NT2/D1 (cell line): Measurements from ENCODE around the gene CROT.
"Not testable (repeated sequence)": the region's sequence is repeated elsewhere in the genome, so short reads cannot be mapped to it uniquely, and the experiment has no call there.

Experiments used
- DNase-seq: peaks from one replicate; pipeline ENCODE4 v3.0.0-alpha.2; 2011; ENCODE audit warnings: low read depth, low spot score
- H3K27me3 ChIP-seq: 2 replicates; pipeline ENCODE4 v1.6.0; 2011; ENCODE audit warnings: mild to moderate bottlenecking; ENCODE audit not compliant: insufficient read length, insufficient read depth
- H3K36me3 ChIP-seq: 2 replicates; pipeline ENCODE4 v1.6.1; 2011; ENCODE audit warnings: mild to moderate bottlenecking, low read length, mixed read lengths; ENCODE audit not compliant: insufficient read depth, insufficient read length
- H3K4me1 ChIP-seq: 2 replicates; pipeline ENCODE4 v1.5.1; 2011; ENCODE audit not compliant: insufficient read depth, insufficient read length
- H3K4me3 ChIP-seq: 2 replicates; pipeline ENCODE4 v1.5.1; 2011; ENCODE audit warnings: low read depth; ENCODE audit not compliant: insufficient read length
- H3K9ac ChIP-seq: 2 replicates; pipeline ENCODE4 v1.6.0; 2011; ENCODE audit warnings: low read depth; ENCODE audit not compliant: insufficient read length
- H3K9me3 ChIP-seq: 2 replicates; pipeline ENCODE4 v1.5.1; 2011; ENCODE audit warnings: mild to moderate bottlenecking, low read length; ENCODE audit not compliant: insufficient read depth
- SUZ12 ChIP-seq: IDR thresholded peaks from 2 replicates; pipeline ENCODE4 v1.6.1; 2011; ENCODE audit not compliant: insufficient read length, insufficient read depth; ENCODE audit errors: extremely low read depth
- YY1 ChIP-seq: IDR thresholded peaks from 2 replicates; pipeline ENCODE4 v1.6.1; 2011; ENCODE audit not compliant: insufficient read length, insufficient read depth
- ZNF274 ChIP-seq: IDR thresholded peaks from 2 replicates; pipeline ENCODE4 v1.6.1; 2011; ENCODE audit warnings: mild to moderate bottlenecking, low read depth, low read length

Gene CROT

GRCh38 chr7:87317691-87318245 is 27.7 kb upstream of the CROT start:
- H3K9me3 ChIP-seq: no peaks in the 10 kb centered on the region

DNA sequence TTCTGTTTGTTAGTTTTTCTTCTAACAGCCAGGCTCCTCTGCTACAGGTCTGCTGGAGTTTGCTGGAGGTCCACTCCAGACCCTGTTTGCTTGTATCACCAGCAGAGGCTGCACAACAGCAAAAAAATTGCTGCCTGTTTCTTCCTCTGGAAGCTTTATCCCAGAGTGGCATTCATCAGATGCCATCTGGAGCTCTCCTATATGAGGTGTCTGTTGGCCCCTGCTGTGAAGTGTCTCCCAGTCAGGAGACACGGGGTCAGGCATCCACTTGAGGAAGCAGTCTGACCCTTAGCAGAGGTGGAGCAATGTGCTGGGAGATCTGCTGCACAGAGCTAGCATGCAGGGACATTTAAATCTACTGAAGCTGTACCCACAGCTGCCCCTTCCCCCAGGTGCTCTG is 26.7 kb upstream of the CROT start:
- Histone ChIP-seq H3K9me3 (peaks cover 4% of the 10 kb centered on the region; the same call in 1 of the 2 replicates), H3K9ac (no peak overlapping the region), H3K4me3 (no peak overlapping the region), H3K4me1 (no peaks in the 10 kb centered on the region), H3K36me3 (no peaks in the 10 kb centered on the region), H3K27me3 (no peaks in the 10 kb centered on the region)
- DNase-seq: no peak
- TF ChIP-seq YY1 (no peak), ZNF274 (no peak), SUZ12 (no peak)

More at GRCh38 chr7:87317691-87318245, 27.7 kb upstream of the CROT start:
- H3K4me1 ChIP-seq: no peaks in the 10 kb centered on the region
- H3K36me3 ChIP-seq: no peaks in the 10 kb centered on the region
- no peaks in the 10 kb centered on the region for H3K27me3 ChIP-seq
- no peak overlapping the region for H3K9ac ChIP-seq
- no peak for DNase-seq
- no peak overlapping the region for H3K4me3 ChIP-seq
- TF ChIP-seq ZNF274: no peak
- no peak for TF ChIP-seq YY1
- no peak for TF ChIP-seq SUZ12

DNA sequence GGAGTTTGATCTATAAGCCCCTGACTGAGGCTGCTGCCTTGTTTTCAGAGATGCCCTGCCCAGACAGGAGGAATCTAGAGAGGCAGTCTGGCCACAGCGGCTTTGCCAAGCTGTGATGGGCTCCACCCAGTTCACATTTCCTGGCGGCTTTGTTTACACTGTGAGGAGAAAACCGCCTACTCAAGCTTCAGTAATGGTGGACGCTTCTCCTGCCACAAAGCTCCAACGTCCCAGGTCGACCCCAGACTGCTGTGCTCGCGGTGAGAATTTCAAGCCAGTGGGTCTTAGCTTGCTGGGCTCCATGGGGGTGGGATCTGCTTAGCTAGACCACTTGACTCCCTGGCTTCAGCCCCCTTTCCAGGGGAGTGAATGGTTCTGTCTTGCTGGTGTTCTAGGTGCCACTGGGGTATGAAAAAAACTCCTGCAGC is 26.3 kb upstream of the CROT start:
- H3K4me1 ChIP-seq, H3K9me3 ChIP-seq, DNase-seq, H3K36me3 ChIP-seq, H3K27me3 ChIP-seq, H3K9ac ChIP-seq, H3K4me3 ChIP-seq: not testable (repeated sequence)

GRCh38 chr7:87322912-87323311 is 22.6 kb upstream of the CROT start:
- no peaks in the 10 kb centered on the region for H3K36me3 ChIP-seq
- DNase-seq: no peak
- no peak overlapping the region for H3K4me3 ChIP-seq
- H3K9me3 ChIP-seq: peaks cover 17% of the 10 kb centered on the region
- H3K9ac ChIP-seq: no peak overlapping the region
- H3K27me3 ChIP-seq: no peaks in the 10 kb centered on the region
- TF ChIP-seq SUZ12: no peak
- no peak for TF ChIP-seq YY1
- no peak for TF ChIP-seq ZNF274
- no peaks in the 10 kb centered on the region for H3K4me1 ChIP-seq

DNA sequence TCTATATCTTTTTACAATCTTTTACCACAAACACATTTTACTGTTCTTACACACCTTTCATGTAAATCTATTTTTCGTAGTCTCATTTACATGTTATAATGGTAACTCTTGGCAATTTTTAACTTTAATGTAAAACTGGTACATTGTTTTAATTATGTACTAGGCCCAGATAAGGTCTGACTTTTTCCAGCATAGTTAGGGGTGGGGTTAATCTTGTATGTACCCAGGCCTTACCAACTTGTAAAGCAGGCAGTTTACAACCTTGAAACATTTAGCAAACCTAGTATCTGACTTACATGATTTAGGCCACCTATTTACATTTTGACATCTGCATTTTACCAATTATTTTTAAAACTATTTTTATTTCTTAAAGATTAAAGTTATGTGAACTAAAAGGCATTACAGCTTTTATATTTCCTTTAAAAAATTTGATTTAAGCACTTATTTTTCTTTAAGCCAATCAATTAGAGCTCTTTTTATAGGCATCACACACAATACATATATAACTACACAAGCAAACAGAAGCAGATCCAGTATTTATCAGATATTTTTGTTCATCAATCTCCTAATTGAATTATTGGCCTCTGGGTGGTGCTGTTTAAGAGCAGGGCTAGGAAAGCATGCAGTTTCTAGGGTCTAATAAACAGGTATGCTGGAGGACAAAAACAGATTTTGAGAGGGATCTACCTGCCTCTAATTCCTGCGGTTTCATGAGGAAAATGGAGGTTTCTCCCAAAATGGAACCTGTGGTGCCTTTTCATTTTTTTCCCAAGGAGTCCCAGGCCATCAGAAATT is 19.7 kb upstream of the CROT start:
- peaks cover 43% of the 10 kb centered on the region for H3K9me3 ChIP-seq

GRCh38 chr7:87328281-87328680 is 17.2 kb upstream of the CROT start:
- no peaks in the 10 kb centered on the region for H3K27me3 ChIP-seq
- peaks cover 43% of the 10 kb centered on the region for H3K9me3 ChIP-seq
- H3K36me3 ChIP-seq: no peaks in the 10 kb centered on the region
- H3K4me3 ChIP-seq: no peak overlapping the region
- peak; percentile 35 for DNase-seq
- H3K4me1 ChIP-seq: no peaks in the 10 kb centered on the region
- H3K9ac ChIP-seq: no peak overlapping the region
- TF ChIP-seq SUZ12: no peak
- TF ChIP-seq ZNF274: no peak
- no peak for TF ChIP-seq YY1

More for the DNA sequence above, 19.7 kb upstream of the CROT start:
- Histone ChIP-seq H3K27me3 (no peaks in the 10 kb centered on the region), H3K9ac (no peak overlapping the region), H3K36me3 (no peaks in the 10 kb centered on the region), H3K4me1 (no peaks in the 10 kb centered on the region), H3K4me3 (no peak overlapping the region)
- no peak for DNase-seq
- TF ChIP-seq ZNF274 (no peak), SUZ12 (no peak), YY1 (no peak)

- Histone ChIP-seq H3K4me1 (no peaks in the 10 kb centered on the region), H3K27me3 (no peaks in the 10 kb centered on the region), H3K9ac (no peak overlapping the region), H3K4me3 (no peak overlapping the region), H3K36me3 (no peaks in the 10 kb centered on the region), H3K9me3 (peaks cover 39% of the 10 kb centered on the region)
- no peak for TF ChIP-seq SUZ12
- TF ChIP-seq YY1: no peak
- no peak for TF ChIP-seq ZNF274
- no peak for DNase-seq
Observed at GRCh38 chr7:87330316-87330715, 15.1 kb upstream of the CROT start.
